CD4-positive, alpha-beta T cell treated with Interferon alpha-2 for 1 hour (primary cell): ENCODE data around the gene LKAAEAR1.

Source experiments
- DNase-seq, 2 donors: peaks; one replicate each; pipeline ENCODE4 v3.0.0-alpha.2; 2020 to 2022

LKAAEAR1 gene

GRCh38 chr20:64077876-64078551 lies 6.2 kb downstream of the LKAAEAR1 start:
- peak; percentile 63 to 67 for DNase-seq

- no peak for DNase-seq
Measured at GRCh38 chr20:64077541-64077875, 6.7 kb downstream of the LKAAEAR1 start.

- DNase-seq = peak; percentile 44
Measured at GRCh38 chr20:64077094-64077493, 7.1 kb downstream of the LKAAEAR1 start.

GRCh38 chr20:64076061-64076997 lies 7.9 kb downstream of the LKAAEAR1 start:
- no peak for DNase-seq

- no peak for DNase-seq
Measured at GRCh38 chr20:64075556-64075955, 8.6 kb downstream of the LKAAEAR1 start.

- no peak for DNase-seq
Measured at GRCh38 chr20:64074963-64075362, 9.2 kb downstream of the LKAAEAR1 start.

GRCh38 chr20:64074184-64074789 lies 9.9 kb downstream of the LKAAEAR1 start:
- no peak for DNase-seq

- DNase-seq = no peak
Measured at GRCh38 chr20:64073476-64074183, 10.6 kb downstream of the LKAAEAR1 start.

GRCh38 chr20:64072498-64073063 lies 11.6 kb downstream of the LKAAEAR1 start:
- DNase-seq = no peak

GRCh38 chr20:64071341-64072332 lies 12.6 kb downstream of the LKAAEAR1 start:
- DNase-seq = no peak

GRCh38 chr20:64070244-64070993 lies 13.8 kb downstream of the LKAAEAR1 start:
- no peak for DNase-seq

GRCh38 chr20:64069614-64070243 lies 14.5 kb downstream of the LKAAEAR1 start:
- DNase-seq = no peak

GRCh38 chr20:64069209-64069613 lies 15.0 kb downstream of the LKAAEAR1 start:
- no peak for DNase-seq

GRCh38 chr20:64068386-64069208 lies 15.6 kb downstream of the LKAAEAR1 start:
- DNase-seq = no peak

GRCh38 chr20:64067733-64068307 lies 16.4 kb downstream of the LKAAEAR1 start:
- DNase-seq = no peak

- no peak for DNase-seq
Measured at GRCh38 chr20:64067005-64067632, 17.1 kb downstream of the LKAAEAR1 start.

GRCh38 chr20:64065974-64066343 lies 18.2 kb downstream of the LKAAEAR1 start:
- peak; percentile 70 to 75 for DNase-seq
